Memory B cell (primary cell): Measurements from ENCODE around the gene HELZ2.
A peak's percentile ranks its signal among the peaks of the same experiment; 100 is the strongest.

Experiments
- ATAC-seq: fragments of 150-1000 bp; cut with Tn5 transposase; 2 replicates; pipeline ENCODE4 v1.10.0; 2021; ENCODE audit warnings: low read depth, mild to moderate bottlenecking, moderate library complexity
- DNase-seq, 2 donors: peaks; one replicate each; pipeline ENCODE4 v3.0.0; 2022; ENCODE audit warnings: low spot score in 2 of 2
- H3K27ac Mint-ChIP-seq: one replicate; pipeline ENCODE4 v1.8.0; 2022; ENCODE audit warnings: mild to moderate bottlenecking, moderate library complexity, mixed read lengths
- H3K27me3 Mint-ChIP-seq: one replicate; pipeline ENCODE4 v1.8.0; 2022; ENCODE audit warnings: mixed read lengths
- H3K36me3 Mint-ChIP-seq: one replicate; pipeline ENCODE4 v1.8.0; 2022; ENCODE audit warnings: mild to moderate bottlenecking, mixed read lengths
- H3K4me1 Mint-ChIP-seq: one replicate; pipeline ENCODE4 v1.8.0; 2022; ENCODE audit warnings: mixed read lengths
- H3K4me3 Mint-ChIP-seq: one replicate; pipeline ENCODE4 v1.8.0; 2022; ENCODE audit warnings: mild to moderate bottlenecking, moderate library complexity, mixed read lengths
- H3K9me3 Mint-ChIP-seq: one replicate; pipeline ENCODE4 v1.8.0; 2022; ENCODE audit warnings: mixed read lengths

HELZ2 gene

GRCh38 chr20:63547725-63548480, 26.1 kb downstream of the HELZ2 start, which contains the start of gene SRMS:
TSS of gene SRMS (minus strand) at chr20:63547749. CDS start at chr20:63547463, 286 bp downstream.
- no peak within 1 kb of the TSS for H3K27ac Mint-ChIP-seq
- no peak for ATAC-seq
- peaks cover 15% of the 10 kb centered on the region for H3K27me3 Mint-ChIP-seq
- no peak within 1 kb of the TSS for H3K4me3 Mint-ChIP-seq
- no peaks in the 10 kb centered on the region for H3K36me3 Mint-ChIP-seq
- peaks cover 44% of the 10 kb centered on the region for H3K4me1 Mint-ChIP-seq
- H3K9me3 Mint-ChIP-seq = no peaks in the 10 kb centered on the region
- no peak for DNase-seq

GRCh38 chr20:63546956-63547724, 26.9 kb downstream of the HELZ2 start:
- ATAC-seq = no peak
- H3K4me3 Mint-ChIP-seq = no peak overlapping the region
- H3K27ac Mint-ChIP-seq = no peak overlapping the region
- no peaks in the 10 kb centered on the region for H3K36me3 Mint-ChIP-seq
- peaks cover 15% of the 10 kb centered on the region for H3K27me3 Mint-ChIP-seq
- no peaks in the 10 kb centered on the region for H3K9me3 Mint-ChIP-seq
- DNase-seq = no peak
- H3K4me1 Mint-ChIP-seq = peaks cover 43% of the 10 kb centered on the region

GRCh38 chr20:63546256-63546955, 27.6 kb downstream of the HELZ2 start:
- no peak overlapping the region for H3K27ac Mint-ChIP-seq
- no peak for ATAC-seq
- H3K36me3 Mint-ChIP-seq = no peaks in the 10 kb centered on the region
- DNase-seq = no peak
- H3K4me3 Mint-ChIP-seq = no peak overlapping the region
- peaks cover 15% of the 10 kb centered on the region for H3K27me3 Mint-ChIP-seq
- peaks cover 43% of the 10 kb centered on the region for H3K4me1 Mint-ChIP-seq
- no peaks in the 10 kb centered on the region for H3K9me3 Mint-ChIP-seq

GRCh38 chr20:63545814-63546213, 28.2 kb downstream of the HELZ2 start:
- Mint-ChIP-seq H3K9me3 (no peaks in the 10 kb centered on the region), H3K27me3 (peaks cover 15% of the 10 kb centered on the region), H3K4me1 (peaks cover 40% of the 10 kb centered on the region), H3K4me3 (no peak overlapping the region), H3K27ac (no peak overlapping the region), H3K36me3 (no peaks in the 10 kb centered on the region)
- peak; percentile 21 for ATAC-seq
- DNase-seq = no peak

GRCh38 chr20:63544958-63545516, 29.0 kb downstream of the HELZ2 start:
- Mint-ChIP-seq H3K36me3 (no peaks in the 10 kb centered on the region), H3K27me3 (peaks cover 14% of the 10 kb centered on the region), H3K27ac (no peak overlapping the region), H3K9me3 (no peaks in the 10 kb centered on the region), H3K4me1 (peaks cover 38% of the 10 kb centered on the region), H3K4me3 (peak overlapping the region; percentile 1)
- DNase-seq (no peak), ATAC-seq (no peak)

- no peaks in the 10 kb centered on the region for H3K9me3 Mint-ChIP-seq
- H3K4me3 Mint-ChIP-seq = no peak overlapping the region
- peaks cover 33% of the 10 kb centered on the region for H3K4me1 Mint-ChIP-seq
- H3K27ac Mint-ChIP-seq = no peak overlapping the region
- H3K36me3 Mint-ChIP-seq = no peaks in the 10 kb centered on the region
- DNase-seq (no peak), ATAC-seq (no peak)
- peaks cover 9% of the 10 kb centered on the region for H3K27me3 Mint-ChIP-seq
Observed at GRCh38 chr20:63544241-63544957, 29.6 kb downstream of the HELZ2 start.

GRCh38 chr20:63543733-63544132, 30.3 kb downstream of the HELZ2 start:
- Mint-ChIP-seq H3K36me3 (no peaks in the 10 kb centered on the region), H3K4me3 (peak overlapping the region; percentile 27)

GRCh38 chr20:63543131-63543530, 30.9 kb downstream of the HELZ2 start:
- H3K27ac Mint-ChIP-seq = peak overlapping the region; percentile 92
- peaks cover 5% of the 10 kb centered on the region for H3K27me3 Mint-ChIP-seq
- peaks cover 28% of the 10 kb centered on the region for H3K4me1 Mint-ChIP-seq
- DNase-seq = no peak
- peak; percentile 4 for ATAC-seq
- H3K9me3 Mint-ChIP-seq = no peaks in the 10 kb centered on the region
- no peaks in the 10 kb centered on the region for H3K36me3 Mint-ChIP-seq
- peak overlapping the region; percentile 84 for H3K4me3 Mint-ChIP-seq

More at GRCh38 chr20:63543733-63544132, 30.3 kb downstream of the HELZ2 start:
- peaks cover 7% of the 10 kb centered on the region for H3K27me3 Mint-ChIP-seq
- ATAC-seq (no peak), DNase-seq (no peak)
- H3K9me3 Mint-ChIP-seq = no peaks in the 10 kb centered on the region
- H3K27ac Mint-ChIP-seq = no peak overlapping the region
- H3K4me1 Mint-ChIP-seq = peaks cover 30% of the 10 kb centered on the region

GRCh38 chr20:63542696-63543095, 31.3 kb downstream of the HELZ2 start:
- H3K9me3 Mint-ChIP-seq = no peaks in the 10 kb centered on the region
- DNase-seq = peak in 1 of 2 donors; percentile 66
- peak overlapping the region; percentile 84 for H3K4me3 Mint-ChIP-seq
- H3K27me3 Mint-ChIP-seq = peaks cover 5% of the 10 kb centered on the region
- H3K27ac Mint-ChIP-seq = peak overlapping the region; percentile 92
- H3K4me1 Mint-ChIP-seq = peaks cover 28% of the 10 kb centered on the region
- no peaks in the 10 kb centered on the region for H3K36me3 Mint-ChIP-seq
- peak; percentile 61 for ATAC-seq

- peak overlapping the region; percentile 92 for H3K27ac Mint-ChIP-seq
Observed at GRCh38 chr20:63542031-63542559, 31.9 kb downstream of the HELZ2 start.

GRCh38 chr20:63541371-63541770, 32.7 kb downstream of the HELZ2 start:
- Mint-ChIP-seq H3K4me3 (no peak overlapping the region), H3K4me1 (peaks cover 28% of the 10 kb centered on the region), H3K27ac (no peak overlapping the region), H3K9me3 (no peaks in the 10 kb centered on the region), H3K36me3 (no peaks in the 10 kb centered on the region), H3K27me3 (peaks cover 5% of the 10 kb centered on the region)
- no peak for DNase-seq
- ATAC-seq = no peak

More at GRCh38 chr20:63542031-63542559, 31.9 kb downstream of the HELZ2 start:
- H3K9me3 Mint-ChIP-seq = no peaks in the 10 kb centered on the region
- ATAC-seq (peak; percentile 22), DNase-seq (peak in 1 of 2 donors; percentile 42)
- H3K27me3 Mint-ChIP-seq = peaks cover 5% of the 10 kb centered on the region
- peaks cover 29% of the 10 kb centered on the region for H3K4me1 Mint-ChIP-seq
- H3K4me3 Mint-ChIP-seq = peak overlapping the region; percentile 84
- H3K36me3 Mint-ChIP-seq = no peaks in the 10 kb centered on the region

GRCh38 chr20:63540417-63541186, 33.4 kb downstream of the HELZ2 start:
- H3K27ac Mint-ChIP-seq = no peak overlapping the region
- no peak for DNase-seq
- peaks cover 30% of the 10 kb centered on the region for H3K4me1 Mint-ChIP-seq
- H3K36me3 Mint-ChIP-seq = no peaks in the 10 kb centered on the region
- H3K27me3 Mint-ChIP-seq = peaks cover 8% of the 10 kb centered on the region
- peak overlapping the region; percentile 3 for H3K4me3 Mint-ChIP-seq
- no peaks in the 10 kb centered on the region for H3K9me3 Mint-ChIP-seq
- no peak for ATAC-seq
